HFFc6 (cell line): ENCODE measurements around the gene NUDCD3. TPM values are rescaled to one million over a fixed set of nuclear protein-coding genes. Genes with fewer than 3 reads are reported as not detected.

ENCODE experiments used
- DNase-seq: peaks from one replicate; pipeline ENCODE4 v3.0.0-alpha.2; 2018
- H3K27ac Mint-ChIP-seq: 2 replicates; pipeline ENCODE4 v1.8.0; 2020; ENCODE audit warnings: mild to moderate bottlenecking, mixed read lengths
- H3K27me3 Mint-ChIP-seq: 2 replicates; pipeline ENCODE4 v1.8.0; 2021; ENCODE audit warnings: mild to moderate bottlenecking, moderate library complexity, mixed read lengths; ENCODE audit not compliant: insufficient read depth
- H3K36me3 Mint-ChIP-seq: 2 replicates; pipeline ENCODE4 v1.8.0; 2021; ENCODE audit warnings: low read depth, mixed read lengths
- H3K4me1 Mint-ChIP-seq: 2 replicates; pipeline ENCODE4 v1.8.0; 2020; ENCODE audit warnings: low read depth, mixed read lengths
- H3K4me3 Mint-ChIP-seq: 2 replicates; pipeline ENCODE4 v1.8.0; 2020; ENCODE audit warnings: mild to moderate bottlenecking, moderate library complexity, mixed read lengths
- H3K9me3 Mint-ChIP-seq: 2 replicates; pipeline ENCODE4 v1.8.0; 2020; ENCODE audit warnings: mild to moderate bottlenecking, mixed read lengths
- total RNA-seq, 6 experiments: library from RNA; stranded (reverse); fragmentation: NEBNext Ultra II Directional; extraction: Animal tissue kit (Norgen Biotek cat#: 25700); gene quantifications; 2 replicates in 1 of 6; 3 replicates in 5 of 6; pipeline ENCODE4 v1.2.3, GENCODE V29; 2021
- TF ChIP-seq, protein P1 (sequence below): fragments of 200-600 bp; sonication (generic); IDR thresholded peaks from 2 replicates; pipeline ENCODE4 v1.5.0; 2021; ENCODE audit warnings: antibody characterized with exemption, mild to moderate bottlenecking

Gene NUDCD3
- total RNA-seq, 6 experiments from 2014 or later: 79.2 to 114 (median 90.6) TPM

DNA sequence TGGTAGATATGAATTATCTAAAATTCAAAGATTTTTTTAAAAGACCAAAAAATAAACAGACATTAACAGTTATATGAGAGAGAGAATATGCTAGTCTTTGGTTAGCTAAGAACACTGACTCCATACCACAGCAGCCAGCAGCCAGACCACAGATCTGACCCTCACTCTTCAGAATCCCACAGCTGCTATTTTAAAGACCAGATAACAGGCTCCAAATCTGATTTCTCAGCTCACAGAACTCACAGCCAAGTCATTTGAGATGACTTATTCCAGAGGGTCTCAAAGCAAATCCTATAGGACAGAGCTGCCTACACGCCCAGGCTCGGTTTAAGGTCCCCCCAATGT is 20.4 kb downstream of the NUDCD3 start:
- Mint-ChIP-seq H3K4me3 (no peak overlapping the region), H3K9me3 (no peaks in the 10 kb centered on the region), H3K27ac (peak overlapping the region; percentile 64), H3K4me1 (peaks cover 80% of the 10 kb centered on the region), H3K36me3 (peaks cover 30% of the 10 kb centered on the region), H3K27me3 (no peaks in the 10 kb centered on the region; the same call in 1 of the 2 replicates)
- no peak for DNase-seq
- TF ChIP-seq, protein P1, sequence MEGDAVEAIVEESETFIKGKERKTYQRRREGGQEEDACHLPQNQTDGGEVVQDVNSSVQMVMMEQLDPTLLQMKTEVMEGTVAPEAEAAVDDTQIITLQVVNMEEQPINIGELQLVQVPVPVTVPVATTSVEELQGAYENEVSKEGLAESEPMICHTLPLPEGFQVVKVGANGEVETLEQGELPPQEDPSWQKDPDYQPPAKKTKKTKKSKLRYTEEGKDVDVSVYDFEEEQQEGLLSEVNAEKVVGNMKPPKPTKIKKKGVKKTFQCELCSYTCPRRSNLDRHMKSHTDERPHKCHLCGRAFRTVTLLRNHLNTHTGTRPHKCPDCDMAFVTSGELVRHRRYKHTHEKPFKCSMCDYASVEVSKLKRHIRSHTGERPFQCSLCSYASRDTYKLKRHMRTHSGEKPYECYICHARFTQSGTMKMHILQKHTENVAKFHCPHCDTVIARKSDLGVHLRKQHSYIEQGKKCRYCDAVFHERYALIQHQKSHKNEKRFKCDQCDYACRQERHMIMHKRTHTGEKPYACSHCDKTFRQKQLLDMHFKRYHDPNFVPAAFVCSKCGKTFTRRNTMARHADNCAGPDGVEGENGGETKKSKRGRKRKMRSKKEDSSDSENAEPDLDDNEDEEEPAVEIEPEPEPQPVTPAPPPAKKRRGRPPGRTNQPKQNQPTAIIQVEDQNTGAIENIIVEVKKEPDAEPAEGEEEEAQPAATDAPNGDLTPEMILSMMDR: no peak

DNA sequence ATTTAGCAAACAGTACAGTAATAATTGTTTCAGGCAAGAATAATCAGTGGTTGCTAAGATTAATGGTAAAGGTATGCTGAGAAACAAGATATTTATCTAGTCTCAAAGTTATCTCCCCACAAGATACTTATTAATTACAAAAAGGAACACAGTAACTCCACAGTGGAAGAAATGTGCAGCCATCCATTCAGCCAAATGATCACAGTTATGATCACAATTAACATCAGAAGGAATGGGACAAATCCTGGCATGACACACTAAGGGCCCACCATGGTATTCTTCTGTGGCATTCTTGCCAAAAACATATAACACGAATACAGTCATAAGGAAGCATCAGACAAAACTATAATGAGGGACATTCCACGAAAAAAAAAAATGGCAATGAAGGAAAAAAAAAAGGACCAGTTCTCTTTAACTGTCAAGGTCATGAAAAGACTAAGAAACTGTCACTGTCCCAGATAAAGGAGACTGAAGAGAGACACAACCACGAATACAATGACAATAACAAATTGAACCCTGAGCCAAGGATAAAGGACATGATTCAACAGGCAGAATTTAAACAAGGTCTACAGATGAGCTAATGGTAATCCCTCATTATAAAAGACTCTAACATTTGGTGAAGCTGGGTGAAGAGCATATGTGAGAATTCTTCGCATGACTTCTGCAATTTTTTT is 20.9 kb downstream of the NUDCD3 start:
- TF ChIP-seq, protein P1: no peak
- H3K4me1 Mint-ChIP-seq: peaks cover 83% of the 10 kb centered on the region
- no peak overlapping the region for H3K4me3 Mint-ChIP-seq
- peak overlapping the region; percentile 64 for H3K27ac Mint-ChIP-seq
- no peaks in the 10 kb centered on the region for H3K9me3 Mint-ChIP-seq
- no peak for DNase-seq
- H3K27me3 Mint-ChIP-seq: no peaks in the 10 kb centered on the region; the same call in 1 of the 2 replicates
- H3K36me3 Mint-ChIP-seq: peaks cover 30% of the 10 kb centered on the region

DNA sequence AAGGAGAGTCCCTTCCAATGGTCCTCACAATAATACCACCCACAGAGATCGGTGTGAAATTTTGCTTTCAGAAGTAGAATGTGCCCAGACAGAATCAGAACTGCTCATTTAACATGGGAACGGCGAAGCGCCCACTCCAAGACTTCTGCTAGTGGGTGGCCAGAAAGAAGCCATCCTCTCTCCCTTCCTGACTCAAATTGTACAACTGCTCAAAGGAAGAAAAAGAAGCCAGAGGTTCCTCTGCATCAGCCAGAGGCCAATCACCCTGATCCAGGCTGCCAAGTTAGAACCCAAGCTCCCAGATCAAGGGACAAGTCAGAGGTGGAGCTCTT is 23.3 kb downstream of the NUDCD3 start:
- H3K9me3 Mint-ChIP-seq: no peaks in the 10 kb centered on the region
- H3K4me3 Mint-ChIP-seq: no peak overlapping the region
- peaks cover 27% of the 10 kb centered on the region for H3K36me3 Mint-ChIP-seq
- DNase-seq: no peak
- no peaks in the 10 kb centered on the region; the same call in 1 of the 2 replicates for H3K27me3 Mint-ChIP-seq
- H3K4me1 Mint-ChIP-seq: peaks cover 68% of the 10 kb centered on the region
- peak overlapping the region; percentile 73 for H3K27ac Mint-ChIP-seq
- TF ChIP-seq, protein P1: no peak

DNA sequence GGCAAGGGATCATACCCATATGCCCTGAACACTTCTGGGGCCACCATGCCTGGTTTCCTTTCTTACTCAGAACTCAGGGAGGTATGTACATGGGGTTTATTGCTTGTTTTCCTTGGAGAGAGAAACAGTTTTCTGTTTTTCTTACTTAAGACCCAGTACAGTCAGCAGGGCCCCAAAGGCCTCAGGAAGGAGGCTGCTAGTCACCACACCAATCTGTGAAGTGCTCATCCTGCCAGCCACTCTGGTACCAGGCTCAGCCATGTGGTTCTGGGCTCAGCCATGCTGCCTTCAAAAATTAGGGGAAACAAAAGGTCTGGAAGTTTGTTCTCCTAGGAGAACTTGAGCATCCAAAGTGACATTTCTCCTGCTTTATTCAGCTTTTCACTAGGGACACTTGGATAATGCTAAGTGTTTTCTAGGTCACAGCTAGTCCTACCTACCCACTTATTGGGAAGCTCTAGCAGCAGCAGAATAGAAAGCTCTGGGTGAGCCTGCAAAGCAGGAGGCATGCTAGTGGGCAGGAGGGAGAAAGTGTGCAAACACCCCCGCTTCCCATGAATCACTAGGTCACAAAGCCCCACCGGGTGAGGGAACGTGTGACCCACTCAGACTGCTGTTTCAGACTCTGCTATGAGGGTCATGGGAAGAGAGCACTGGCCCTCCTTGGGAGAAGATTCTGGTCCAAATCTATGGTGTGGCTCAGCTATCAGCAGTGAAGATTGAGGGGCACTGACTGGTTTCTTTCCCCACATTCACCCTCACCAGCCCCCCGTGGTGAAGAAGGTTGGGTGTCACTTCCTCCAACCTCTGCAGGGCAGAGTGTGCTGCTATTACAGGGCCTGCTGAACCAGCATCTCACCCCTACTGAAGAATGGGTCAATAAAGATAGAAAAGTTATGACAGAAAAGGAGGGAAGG is 23.9 kb downstream of the NUDCD3 start:
- no peak overlapping the region for H3K4me3 Mint-ChIP-seq
- H3K9me3 Mint-ChIP-seq: no peaks in the 10 kb centered on the region
- TF ChIP-seq, protein P1: no peak
- H3K27ac Mint-ChIP-seq: peak overlapping the region; percentile 73
- peak; percentile 63 for DNase-seq
- H3K4me1 Mint-ChIP-seq: peaks cover 70% of the 10 kb centered on the region
- H3K27me3 Mint-ChIP-seq: no peaks in the 10 kb centered on the region; the same call in 1 of the 2 replicates
- peaks cover 26% of the 10 kb centered on the region for H3K36me3 Mint-ChIP-seq

DNA sequence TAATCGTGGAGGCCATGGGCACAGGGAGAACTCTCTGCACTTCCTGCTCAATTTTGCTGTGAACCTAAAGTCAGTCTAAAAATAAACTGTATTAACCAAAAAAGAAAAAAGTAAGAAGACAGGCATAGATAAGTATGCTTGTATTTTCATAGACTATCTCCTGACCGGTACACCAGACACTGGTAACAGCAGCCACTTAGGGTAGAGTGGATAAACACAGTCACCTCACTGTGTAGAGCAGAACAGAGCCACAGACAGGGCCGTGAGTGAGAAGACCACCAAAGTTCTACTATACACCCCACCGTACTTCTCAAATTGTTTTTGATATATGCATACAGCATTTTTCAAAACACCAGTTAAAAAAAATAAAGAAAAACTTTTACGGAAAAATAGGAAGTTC is 25.0 kb downstream of the NUDCD3 start:
- H3K4me3 Mint-ChIP-seq: no peak overlapping the region
- TF ChIP-seq, protein P1: no peak
- H3K36me3 Mint-ChIP-seq: peaks cover 29% of the 10 kb centered on the region
- peak overlapping the region; percentile 67 for H3K27ac Mint-ChIP-seq
- H3K27me3 Mint-ChIP-seq: no peaks in the 10 kb centered on the region; the same call in 1 of the 2 replicates
- H3K9me3 Mint-ChIP-seq: no peaks in the 10 kb centered on the region
- H3K4me1 Mint-ChIP-seq: peaks cover 74% of the 10 kb centered on the region
- DNase-seq: no peak
